DND-41 (cell line): ENCODE results near the gene SLC30A2.

ENCODE experiments used
- ATAC-seq: fragments of 200-7000 bp; cut with Tn5 transposase; 3 replicates; pipeline ENCODE4 v1.9.1; 2021; ENCODE audit warnings: low read depth; ENCODE audit not compliant: insufficient read depth
- DNase-seq: peaks from one replicate; pipeline ENCODE4 v3.0.0-alpha.2; 2020
- H2AFZ ChIP-seq: 2 replicates; pipeline ENCODE4 v1.6.0; 2012; ENCODE audit warnings: low read depth, low read length
- H3K27ac ChIP-seq: 2 replicates; pipeline ENCODE4 v1.5.1; 2012; ENCODE audit warnings: low read length, inconsistent platforms
- H3K27me3 ChIP-seq: fragments of 200-600 bp; sonication (generic); 2 replicates; pipeline ENCODE4 v1.6.0; 2012; ENCODE audit warnings: low read length, mild to moderate bottlenecking, inconsistent platforms; ENCODE audit not compliant: insufficient read depth, poor library complexity
- H3K36me3 ChIP-seq: 2 replicates; pipeline ENCODE4 v1.5.1; 2012; ENCODE audit warnings: low read length, inconsistent platforms; ENCODE audit not compliant: insufficient read depth
- H3K4me1 ChIP-seq: 2 replicates; pipeline ENCODE4 v1.5.1; 2012; ENCODE audit warnings: mild to moderate bottlenecking, low read length; ENCODE audit not compliant: insufficient read depth
- H3K4me2 ChIP-seq: 2 replicates; pipeline ENCODE4 v1.6.0; 2012; ENCODE audit warnings: mild to moderate bottlenecking, moderate library complexity, low read length, inconsistent platforms; ENCODE audit not compliant: insufficient read depth
- H3K4me3 ChIP-seq, 2 experiments: fragments of 200-600 bp in 1 of 2; shearing (Covaris generic) in 1 of 2; 2 replicates each; pipeline ENCODE4 v1.5.1; 2012 to 2016; ENCODE audit warnings: inconsistent platforms in 2 of 2, low read length in 2 of 2, mild to moderate bottlenecking in 2 of 2, low read depth in 1 of 2, moderate library complexity in 1 of 2
- H3K79me2 ChIP-seq: 2 replicates; pipeline ENCODE4 v1.6.0; 2012; ENCODE audit warnings: low read length, inconsistent platforms; ENCODE audit not compliant: insufficient read depth
- H3K9ac ChIP-seq: 2 replicates; pipeline ENCODE4 v1.6.0; 2012; ENCODE audit warnings: low read depth, mild to moderate bottlenecking, inconsistent platforms, low read length, moderate library complexity
- H3K9me3 ChIP-seq: 2 replicates; pipeline ENCODE4 v1.5.1; 2012; ENCODE audit warnings: low read length, moderate library complexity, mild to moderate bottlenecking, inconsistent platforms; ENCODE audit not compliant: insufficient read depth, severe bottlenecking
- H4K20me1 ChIP-seq: 2 replicates; pipeline ENCODE4 v1.6.0; 2012; ENCODE audit warnings: low read length; ENCODE audit not compliant: insufficient read depth
- CTCF ChIP-seq: IDR thresholded peaks from 2 replicates; pipeline ENCODE4 v1.5.1; 2012; ENCODE audit warnings: borderline replicate concordance, low read length, moderate library complexity, mild to moderate bottlenecking; ENCODE audit not compliant: poor library complexity, severe bottlenecking; ENCODE audit errors: extremely low read depth
- EZH2 ChIP-seq: IDR thresholded peaks from 3 replicates; pipeline ENCODE4 v1.6.1; 2012; ENCODE audit warnings: borderline replicate concordance, low read depth, mild to moderate bottlenecking, moderate library complexity, low read length, inconsistent platforms; ENCODE audit not compliant: severe bottlenecking

The SLC30A2 gene

GRCh38 chr1:26020941-26021646 lies 24.8 kb downstream of the SLC30A2 start:
- TF ChIP-seq CTCF: no peak
- Histone ChIP-seq H3K27me3 (peaks cover 7% of the 10 kb centered on the region), H3K79me2 (no peaks in the 10 kb centered on the region), H4K20me1 (no peaks in the 10 kb centered on the region), H3K4me2 (no peak overlapping the region), H3K27ac (no peak overlapping the region), H3K36me3 (no peaks in the 10 kb centered on the region), H3K9me3 (no peaks in the 10 kb centered on the region), H2AFZ (no peak overlapping the region), H3K4me3 (no peak overlapping the region), H3K4me1 (no peaks in the 10 kb centered on the region), H3K9ac (no peak overlapping the region)
- DNase-seq (no peak), ATAC-seq (no peak)

GRCh38 chr1:26020330-26020768 lies 25.6 kb downstream of the SLC30A2 start:
- H3K27ac ChIP-seq: no peak overlapping the region
- no peak for ATAC-seq
- H3K4me2 ChIP-seq: no peak overlapping the region

GRCh38 chr1:26019641-26020315 lies 26.1 kb downstream of the SLC30A2 start:
- no peak overlapping the region for H2AFZ ChIP-seq
- no peak for DNase-seq
- no peaks in the 10 kb centered on the region for H3K4me1 ChIP-seq
- no peaks in the 10 kb centered on the region for H3K36me3 ChIP-seq
- H3K9ac ChIP-seq: no peak overlapping the region
- no peak overlapping the region for H3K4me2 ChIP-seq
- H3K9me3 ChIP-seq: no peaks in the 10 kb centered on the region
- H3K27ac ChIP-seq: no peak overlapping the region
- no peaks in the 10 kb centered on the region for H3K79me2 ChIP-seq
- H3K4me3 ChIP-seq: no peak overlapping the region
- TF ChIP-seq CTCF (no peak), EZH2 (no peak)
- peaks cover 2% of the 10 kb centered on the region for H3K27me3 ChIP-seq
- peak; percentile 41; the same call in 2 of the 3 replicates for ATAC-seq
- no peaks in the 10 kb centered on the region for H4K20me1 ChIP-seq

More at GRCh38 chr1:26020330-26020768, 25.6 kb downstream of the SLC30A2 start:
- no peak for DNase-seq
- H4K20me1 ChIP-seq: no peaks in the 10 kb centered on the region
- H3K36me3 ChIP-seq: no peaks in the 10 kb centered on the region
- no peak overlapping the region for H2AFZ ChIP-seq
- H3K9me3 ChIP-seq: no peaks in the 10 kb centered on the region
- no peaks in the 10 kb centered on the region for H3K79me2 ChIP-seq
- no peaks in the 10 kb centered on the region for H3K4me1 ChIP-seq
- H3K4me3 ChIP-seq: no peak overlapping the region
- peaks cover 6% of the 10 kb centered on the region for H3K27me3 ChIP-seq
- TF ChIP-seq EZH2: no peak
- no peak for TF ChIP-seq CTCF
- no peak overlapping the region for H3K9ac ChIP-seq
